ENCODE measurements around the gene KANK4.

KANK4 gene

GRCh38 chr1:62314454-62315350 is 4.5 kb downstream of the KANK4 start:
- no peak overlapping the region for H3K27ac ChIP-seq (ENCODE audit: low read length)
- no peaks in the 10 kb centered on the region for H3K36me3 ChIP-seq (ENCODE audit: control insufficient read depth in 1 of 2, insufficient read depth in 2 of 2, low read length in 2 of 2)
- peaks cover 15% of the 10 kb centered on the region for H3K27me3 ChIP-seq (ENCODE audit: low read depth, low read length)
- H3K9me3 ChIP-seq (ENCODE audit: control insufficient read depth in 1 of 2, low read length in 2 of 2) = no peaks in the 10 kb centered on the region
- H3K4me3 ChIP-seq (ENCODE audit: low read depth in 1 of 2, low read length in 2 of 2) = no peak overlapping the region
- peaks cover 0 to 9% of the 10 kb centered on the region in 2 donors for H3K4me1 ChIP-seq (ENCODE audit: control insufficient read depth in 1 of 2, insufficient read depth in 2 of 2, low read length in 2 of 2)

GRCh38 chr1:62312698-62313097 is 6.5 kb downstream of the KANK4 start:
- Histone ChIP-seq H3K4me1 (ENCODE audit: control insufficient read depth in 1 of 2, insufficient read depth in 2 of 2, low read length in 2 of 2) (no peaks in the 10 kb centered on the region), H3K27me3 (ENCODE audit: low read depth, low read length) (peaks cover 4% of the 10 kb centered on the region), H3K4me3 (ENCODE audit: low read depth in 1 of 2, low read length in 2 of 2) (no peak overlapping the region), H3K36me3 (ENCODE audit: control insufficient read depth in 1 of 2, insufficient read depth in 2 of 2, low read length in 2 of 2) (no peaks in the 10 kb centered on the region), H3K27ac (ENCODE audit: low read length) (no peak overlapping the region), H3K9me3 (ENCODE audit: control insufficient read depth in 1 of 2, low read length in 2 of 2) (no peaks in the 10 kb centered on the region)

GRCh38 chr1:62311473-62311943 is 7.7 kb downstream of the KANK4 start:
- Histone ChIP-seq H3K27me3 (ENCODE audit: low read depth, low read length) (no peaks in the 10 kb centered on the region), H3K4me3 (ENCODE audit: low read depth in 1 of 2, low read length in 2 of 2) (no peak overlapping the region), H3K9me3 (ENCODE audit: control insufficient read depth in 1 of 2, low read length in 2 of 2) (no peaks in the 10 kb centered on the region), H3K36me3 (ENCODE audit: control insufficient read depth in 1 of 2, insufficient read depth in 2 of 2, low read length in 2 of 2) (no peaks in the 10 kb centered on the region), H3K27ac (ENCODE audit: low read length) (no peak overlapping the region), H3K4me1 (ENCODE audit: control insufficient read depth in 1 of 2, insufficient read depth in 2 of 2, low read length in 2 of 2) (no peaks in the 10 kb centered on the region)

- Histone ChIP-seq H3K4me3 (ENCODE audit: low read depth in 1 of 2, low read length in 2 of 2) (no peak overlapping the region), H3K27ac (ENCODE audit: low read length) (no peak overlapping the region), H3K9me3 (ENCODE audit: control insufficient read depth in 1 of 2, low read length in 2 of 2) (no peaks in the 10 kb centered on the region), H3K36me3 (ENCODE audit: control insufficient read depth in 1 of 2, insufficient read depth in 2 of 2, low read length in 2 of 2) (no peaks in the 10 kb centered on the region), H3K27me3 (ENCODE audit: low read depth, low read length) (no peaks in the 10 kb centered on the region), H3K4me1 (ENCODE audit: control insufficient read depth in 1 of 2, insufficient read depth in 2 of 2, low read length in 2 of 2) (no peaks in the 10 kb centered on the region)
These were observed 9.3 kb downstream of the KANK4 start for GRCh38 chr1:62309906-62310305.

GRCh38 chr1:62308606-62309005 is 10.6 kb downstream of the KANK4 start:
- Histone ChIP-seq H3K4me1 (ENCODE audit: control insufficient read depth in 1 of 2, insufficient read depth in 2 of 2, low read length in 2 of 2) (no peaks in the 10 kb centered on the region), H3K36me3 (ENCODE audit: control insufficient read depth in 1 of 2, insufficient read depth in 2 of 2, low read length in 2 of 2) (no peaks in the 10 kb centered on the region), H3K4me3 (ENCODE audit: low read depth in 1 of 2, low read length in 2 of 2) (no peak overlapping the region), H3K27me3 (ENCODE audit: low read depth, low read length) (no peaks in the 10 kb centered on the region), H3K27ac (ENCODE audit: low read length) (no peak overlapping the region), H3K9me3 (ENCODE audit: control insufficient read depth in 1 of 2, low read length in 2 of 2) (no peaks in the 10 kb centered on the region)

- Histone ChIP-seq H3K4me3 (ENCODE audit: low read depth in 1 of 2, low read length in 2 of 2) (no peak overlapping the region), H3K9me3 (ENCODE audit: control insufficient read depth in 1 of 2, low read length in 2 of 2) (no peaks in the 10 kb centered on the region), H3K4me1 (ENCODE audit: control insufficient read depth in 1 of 2, insufficient read depth in 2 of 2, low read length in 2 of 2) (no peaks in the 10 kb centered on the region), H3K27me3 (ENCODE audit: low read depth, low read length) (no peaks in the 10 kb centered on the region), H3K36me3 (ENCODE audit: control insufficient read depth in 1 of 2, insufficient read depth in 2 of 2, low read length in 2 of 2) (no peaks in the 10 kb centered on the region), H3K27ac (ENCODE audit: low read length) (no peak overlapping the region)
These were observed 11.2 kb downstream of the KANK4 start for GRCh38 chr1:62307895-62308492.

- no peaks in the 10 kb centered on the region for H3K27me3 ChIP-seq (ENCODE audit: low read depth, low read length)
- H3K36me3 ChIP-seq (ENCODE audit: control insufficient read depth in 1 of 2, insufficient read depth in 2 of 2, low read length in 2 of 2) = no peaks in the 10 kb centered on the region
- no peak overlapping the region for H3K27ac ChIP-seq (ENCODE audit: low read length)
- H3K9me3 ChIP-seq (ENCODE audit: control insufficient read depth in 1 of 2, low read length in 2 of 2) = no peaks in the 10 kb centered on the region
- H3K4me1 ChIP-seq (ENCODE audit: control insufficient read depth in 1 of 2, insufficient read depth in 2 of 2, low read length in 2 of 2) = no peaks in the 10 kb centered on the region
- no peak overlapping the region for H3K4me3 ChIP-seq (ENCODE audit: low read depth in 1 of 2, low read length in 2 of 2)
These were observed 11.8 kb downstream of the KANK4 start for GRCh38 chr1:62307446-62307845.

GRCh38 chr1:62306065-62306464 is 13.2 kb downstream of the KANK4 start:
- Histone ChIP-seq H3K36me3 (ENCODE audit: control insufficient read depth in 1 of 2, insufficient read depth in 2 of 2, low read length in 2 of 2) (no peaks in the 10 kb centered on the region), H3K4me3 (ENCODE audit: low read depth in 1 of 2, low read length in 2 of 2) (no peak overlapping the region), H3K4me1 (ENCODE audit: control insufficient read depth in 1 of 2, insufficient read depth in 2 of 2, low read length in 2 of 2) (no peaks in the 10 kb centered on the region), H3K27me3 (ENCODE audit: low read depth, low read length) (no peaks in the 10 kb centered on the region), H3K27ac (ENCODE audit: low read length) (no peak overlapping the region), H3K9me3 (ENCODE audit: control insufficient read depth in 1 of 2, low read length in 2 of 2) (no peaks in the 10 kb centered on the region)

GRCh38 chr1:62304975-62305374 is 14.3 kb downstream of the KANK4 start:
- Histone ChIP-seq H3K4me3 (ENCODE audit: low read depth in 1 of 2, low read length in 2 of 2) (no peak overlapping the region), H3K9me3 (ENCODE audit: control insufficient read depth in 1 of 2, low read length in 2 of 2) (no peaks in the 10 kb centered on the region), H3K4me1 (ENCODE audit: control insufficient read depth in 1 of 2, insufficient read depth in 2 of 2, low read length in 2 of 2) (peaks cover 0 to under 1% of the 10 kb centered on the region in 2 donors), H3K27ac (ENCODE audit: low read length) (no peak overlapping the region), H3K36me3 (ENCODE audit: control insufficient read depth in 1 of 2, insufficient read depth in 2 of 2, low read length in 2 of 2) (no peaks in the 10 kb centered on the region), H3K27me3 (ENCODE audit: low read depth, low read length) (no peaks in the 10 kb centered on the region)

GRCh38 chr1:62304515-62304914 is 14.7 kb downstream of the KANK4 start:
- H3K27me3 ChIP-seq (ENCODE audit: low read depth, low read length) = no peaks in the 10 kb centered on the region
- H3K9me3 ChIP-seq (ENCODE audit: control insufficient read depth in 1 of 2, low read length in 2 of 2) = no peaks in the 10 kb centered on the region
- no peak overlapping the region for H3K4me3 ChIP-seq (ENCODE audit: low read depth in 1 of 2, low read length in 2 of 2)
- no peak overlapping the region for H3K27ac ChIP-seq (ENCODE audit: low read length)
- H3K4me1 ChIP-seq (ENCODE audit: control insufficient read depth in 1 of 2, insufficient read depth in 2 of 2, low read length in 2 of 2) = peaks cover 0 to 5% of the 10 kb centered on the region in 2 donors
- H3K36me3 ChIP-seq (ENCODE audit: control insufficient read depth in 1 of 2, insufficient read depth in 2 of 2, low read length in 2 of 2) = no peaks in the 10 kb centered on the region

GRCh38 chr1:62301726-62302390 is 17.4 kb downstream of the KANK4 start:
- Histone ChIP-seq H3K9me3 (ENCODE audit: control insufficient read depth in 1 of 2, low read length in 2 of 2) (no peaks in the 10 kb centered on the region), H3K36me3 (ENCODE audit: control insufficient read depth in 1 of 2, insufficient read depth in 2 of 2, low read length in 2 of 2) (no peaks in the 10 kb centered on the region), H3K27me3 (ENCODE audit: low read depth, low read length) (no peaks in the 10 kb centered on the region), H3K4me3 (ENCODE audit: low read depth in 1 of 2, low read length in 2 of 2) (no peak overlapping the region), H3K4me1 (ENCODE audit: control insufficient read depth in 1 of 2, insufficient read depth in 2 of 2, low read length in 2 of 2) (peaks cover 0 to 5% of the 10 kb centered on the region in 2 donors), H3K27ac (ENCODE audit: low read length) (no peak overlapping the region)

All from muscle layer of duodenum (tissue), 2 donors.